HG03045 (cell line): ENCODE measurements around the gene EFTUD2.

Source experiments
- ATAC-seq: cut with Tn5 transposase; IDR thresholded peaks from one replicate; pipeline ENCODE4 v1.9.1; 2021; ENCODE audit warnings: mild to moderate bottlenecking, moderate library complexity; ENCODE audit not compliant: unreplicated experiment

Gene EFTUD2

DNA sequence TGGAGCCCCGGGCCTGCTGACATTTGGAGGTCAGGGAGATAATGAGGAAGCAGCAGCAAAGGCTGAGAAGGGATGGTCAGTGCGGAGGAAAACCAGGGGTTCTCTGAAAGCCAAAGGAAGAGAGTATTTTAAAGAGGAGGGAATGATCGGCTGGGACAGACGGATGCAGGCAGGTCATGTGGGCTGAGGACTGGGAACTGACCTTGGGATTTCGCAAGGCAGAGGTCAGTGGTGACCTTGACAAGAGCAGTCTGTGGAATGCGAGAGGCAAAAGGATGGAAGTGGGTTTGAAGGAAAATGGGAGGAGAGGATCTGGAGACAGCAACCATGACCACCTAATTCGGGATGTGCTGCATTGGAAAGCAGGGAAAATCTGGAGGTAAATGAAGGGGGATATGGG, 10.2 kb downstream of the EFTUD2 start:
- no peak for ATAC-seq

DNA sequence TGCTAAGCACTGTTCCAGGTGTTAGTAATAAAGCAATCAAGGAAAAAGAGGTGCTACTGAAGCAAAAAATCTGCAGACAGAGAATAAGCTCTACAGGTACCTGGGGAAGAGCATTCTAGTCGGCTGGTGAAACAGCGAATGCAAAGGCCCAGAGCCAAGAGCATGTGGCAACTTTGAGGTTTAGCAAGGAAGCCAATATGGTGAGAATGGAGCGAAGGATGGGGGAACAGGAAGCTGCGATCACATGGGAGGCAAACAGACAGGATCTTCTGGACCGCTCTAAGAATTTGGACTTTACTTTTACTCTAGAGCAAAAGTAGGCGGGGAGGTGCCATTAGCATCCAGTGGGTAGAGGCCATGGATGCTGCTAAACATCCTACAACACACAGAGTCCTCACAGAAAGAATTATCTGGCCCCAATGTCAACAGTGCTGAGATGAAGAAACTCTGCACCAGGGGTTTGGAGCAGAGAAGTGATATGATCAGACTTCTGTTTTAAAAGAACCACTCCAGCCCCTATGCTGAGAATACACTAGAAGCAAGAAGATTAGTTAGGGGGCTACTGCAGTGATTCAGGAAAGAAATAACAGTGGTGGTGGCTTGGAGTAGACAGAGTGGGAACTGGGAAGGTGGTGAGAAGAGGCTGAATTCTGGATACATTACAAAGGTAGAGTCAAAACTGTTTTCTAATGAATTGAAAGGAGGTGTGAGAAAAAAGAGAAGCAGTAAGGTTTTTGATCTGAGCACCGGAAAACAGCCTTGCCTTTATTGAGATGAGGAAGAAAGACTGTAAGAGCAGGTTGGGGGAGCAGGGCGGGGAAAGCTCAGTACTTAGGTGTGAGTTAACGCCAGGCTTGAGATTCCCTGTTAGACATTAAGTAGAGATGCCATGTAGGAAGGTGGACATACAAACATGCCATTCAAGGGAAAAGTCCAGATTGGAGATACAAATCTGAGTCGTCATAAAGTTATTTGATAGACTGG, 11.0 kb downstream of the EFTUD2 start:
- no peak for ATAC-seq

DNA sequence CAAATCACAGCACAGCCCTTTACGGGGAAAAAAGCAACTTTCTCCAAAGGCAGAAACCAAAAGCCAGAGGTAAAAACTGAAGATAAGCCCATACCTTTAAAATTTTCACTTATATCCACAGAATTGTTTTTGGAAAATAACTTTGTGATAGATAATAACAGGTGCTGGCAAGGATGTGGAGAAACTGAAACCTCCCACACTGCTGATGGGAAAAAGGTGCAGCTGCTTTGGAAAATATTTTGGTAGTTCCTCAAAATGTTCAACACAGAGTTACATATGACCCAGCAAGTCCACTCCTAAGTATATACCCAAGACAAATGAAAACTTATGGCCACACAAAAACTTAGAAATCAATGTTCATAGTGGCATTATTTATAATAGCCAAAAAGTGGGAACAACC, 12.2 kb downstream of the EFTUD2 start:
- ATAC-seq, result no peak

DNA sequence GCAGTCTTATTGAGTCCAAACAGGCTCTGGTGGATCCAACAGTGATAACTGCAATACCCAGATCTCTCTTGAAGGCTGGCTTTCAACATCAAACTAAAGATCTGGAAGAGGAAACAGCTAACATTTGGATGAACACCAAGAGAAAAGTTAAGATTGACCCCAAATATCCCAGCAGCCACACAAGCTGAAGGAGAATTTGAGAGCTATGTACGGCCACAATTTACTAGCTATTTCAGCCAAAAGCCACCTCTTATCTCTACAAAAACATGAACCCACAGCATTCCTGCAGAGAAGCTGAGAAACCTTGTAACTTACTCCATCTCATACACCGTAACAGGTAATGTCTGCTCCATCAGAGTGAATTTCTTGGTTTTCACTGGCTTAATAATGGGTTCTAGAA, 14.3 kb downstream of the EFTUD2 start:
- ATAC-seq, result no peak

DNA sequence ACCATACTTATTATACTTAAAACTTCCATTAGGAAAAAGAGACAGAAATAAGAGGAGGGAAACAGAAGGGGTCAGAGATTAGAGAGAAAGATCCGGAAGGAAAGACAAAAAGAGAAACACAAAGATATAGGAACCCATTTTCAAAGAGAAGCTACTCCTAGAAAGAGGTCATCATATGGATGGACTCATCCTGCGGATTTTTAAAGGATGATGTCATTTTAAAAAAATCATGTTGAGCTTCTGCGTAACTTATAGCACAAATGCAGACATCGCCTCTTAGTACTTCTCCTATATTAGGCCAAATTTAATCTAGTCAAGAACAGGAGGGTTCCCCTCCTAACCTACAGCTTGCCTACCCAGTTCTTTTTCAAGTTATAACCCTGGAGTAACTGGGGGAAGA, 18.1 kb downstream of the EFTUD2 start:
- ATAC-seq, result no peak

DNA sequence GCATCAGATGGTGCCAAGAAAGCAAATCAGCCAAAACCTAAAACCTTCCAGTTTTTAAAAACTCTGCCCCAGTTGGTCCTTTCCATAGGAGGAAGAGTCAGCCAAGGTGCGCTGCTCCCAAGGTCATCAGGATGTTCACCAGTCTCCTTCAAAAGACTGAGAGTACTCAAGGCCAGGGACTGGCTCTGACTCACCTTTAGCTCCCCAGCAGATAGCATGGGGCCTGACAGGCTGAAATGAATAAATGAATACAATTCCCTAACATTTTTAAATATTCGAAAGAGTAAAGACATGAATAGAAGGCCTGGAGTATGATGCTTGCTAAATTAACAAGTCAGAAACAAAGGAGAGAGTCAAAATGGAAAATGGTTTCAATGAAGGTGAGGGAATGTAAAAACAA, 19.2 kb downstream of the EFTUD2 start:
- ATAC-seq, result no peak

DNA sequence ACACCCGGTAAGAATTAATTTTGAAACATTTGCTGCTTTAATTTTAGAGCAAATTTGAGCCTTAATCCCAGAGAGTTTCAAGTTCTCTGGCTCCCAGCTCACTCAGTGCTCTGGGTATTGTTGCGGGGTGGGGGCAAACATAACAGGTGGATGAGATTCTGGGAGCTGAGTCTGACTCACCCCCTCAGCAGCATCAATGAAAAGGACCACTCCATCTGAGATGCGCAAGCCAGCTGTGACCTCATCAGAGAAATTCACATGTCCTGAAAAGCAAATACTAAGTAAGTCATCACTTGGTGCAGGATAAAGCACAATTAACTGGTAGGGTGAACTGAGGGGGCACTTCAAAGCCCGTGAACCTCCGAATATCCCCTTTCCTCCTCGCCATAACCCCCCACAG, 19.9 kb downstream of the EFTUD2 start:
- ATAC-seq, result no peak

DNA sequence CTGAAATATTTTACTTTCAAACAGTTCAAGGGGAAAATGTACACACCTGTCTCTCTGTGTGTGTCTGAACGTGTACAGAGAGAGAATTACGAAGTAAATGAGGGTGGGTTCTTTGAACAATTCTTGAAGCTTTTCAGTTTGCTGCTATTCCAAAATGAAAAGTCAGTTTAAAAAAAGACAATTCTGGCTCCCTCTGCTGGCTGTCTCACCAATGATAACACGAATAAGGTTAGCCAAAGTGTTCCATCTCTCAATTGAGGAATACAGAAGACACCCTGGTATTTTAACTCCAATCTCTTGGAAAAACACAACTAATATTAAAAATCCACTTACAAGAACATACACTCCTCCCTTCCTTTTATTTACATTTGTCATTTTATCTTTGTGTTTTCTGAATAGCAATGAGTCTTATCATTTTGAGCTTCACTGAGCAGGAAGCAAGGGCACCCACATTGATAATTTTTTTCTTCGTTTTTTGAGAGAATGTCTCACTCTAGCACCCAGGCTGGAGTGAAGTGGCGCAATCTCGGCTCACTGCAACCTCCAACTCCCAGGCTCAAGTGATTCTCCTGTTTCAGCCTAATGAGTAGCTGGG, 20.5 kb downstream of the EFTUD2 start:
- ATAC-seq, result no peak

DNA sequence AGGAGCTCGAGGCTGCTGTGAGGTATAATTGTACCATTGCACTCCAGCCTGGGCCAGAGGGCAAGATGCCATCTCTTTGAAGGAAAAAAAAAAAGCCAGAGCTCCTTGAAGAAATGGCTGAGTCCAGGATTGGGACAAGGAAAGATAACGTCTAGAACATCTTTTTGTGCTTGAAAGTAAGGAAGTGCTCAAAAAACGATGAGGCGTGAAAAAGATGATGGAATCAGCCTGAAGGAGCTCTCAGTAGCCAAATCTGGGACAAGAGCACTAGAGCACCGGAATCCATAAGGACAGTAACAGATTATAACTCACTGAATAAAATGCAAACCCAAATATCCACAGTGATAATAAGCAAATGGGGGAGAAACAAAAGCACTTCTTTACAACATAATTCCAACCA, 22.1 kb downstream of the EFTUD2 start:
- no peak for ATAC-seq

DNA sequence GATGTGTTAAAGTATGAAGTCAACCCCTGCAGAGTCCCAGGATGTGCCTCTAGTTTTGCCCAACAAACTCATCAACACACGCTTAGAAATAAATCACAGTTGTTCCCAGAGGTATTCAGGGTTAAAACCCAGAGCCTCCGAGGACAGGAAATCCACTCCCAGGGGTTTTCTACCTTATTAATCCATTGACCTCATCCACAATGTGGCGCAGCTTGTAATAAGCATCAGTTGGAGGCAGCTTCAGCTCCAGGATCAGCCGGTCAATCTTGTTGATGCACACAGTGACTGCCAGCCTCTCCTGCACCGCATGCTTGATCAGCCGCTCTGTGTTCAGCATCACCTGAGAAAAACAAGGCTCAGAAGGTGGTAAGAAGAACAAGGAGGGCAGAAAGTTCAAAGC, 23.5 kb downstream of the EFTUD2 start:
- ATAC-seq, result no peak

DNA sequence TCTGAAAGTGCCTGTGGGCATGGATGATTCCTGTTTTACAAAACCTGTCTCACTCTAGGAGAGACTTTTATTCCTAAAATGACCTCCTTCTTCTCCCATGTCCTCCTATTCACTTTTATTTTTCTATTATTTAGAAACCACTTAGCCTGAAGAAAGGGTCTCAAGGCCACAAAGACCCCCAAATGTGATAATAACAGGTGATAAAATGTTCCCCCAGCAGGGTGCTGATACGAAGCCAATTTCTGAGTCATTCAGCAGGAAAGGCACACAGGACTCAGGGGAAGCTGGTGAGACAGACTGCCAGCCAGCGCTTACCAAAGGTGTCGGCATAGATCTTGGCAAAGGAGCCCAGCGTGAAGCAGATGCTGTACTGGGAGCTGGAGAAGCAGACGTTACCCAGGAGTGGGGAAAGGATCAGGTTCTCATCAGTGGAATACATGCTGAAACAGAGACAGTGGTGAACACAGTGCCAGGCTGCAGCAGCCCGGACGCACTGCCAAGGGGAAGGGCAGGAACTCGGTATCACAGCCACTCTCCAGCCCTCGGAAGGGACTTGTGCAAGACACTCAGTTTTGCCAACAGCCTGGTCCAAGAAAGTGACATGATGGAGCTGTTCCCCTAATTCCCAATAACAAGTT, 27.0 kb downstream of the EFTUD2 start:
- no peak for ATAC-seq

DNA sequence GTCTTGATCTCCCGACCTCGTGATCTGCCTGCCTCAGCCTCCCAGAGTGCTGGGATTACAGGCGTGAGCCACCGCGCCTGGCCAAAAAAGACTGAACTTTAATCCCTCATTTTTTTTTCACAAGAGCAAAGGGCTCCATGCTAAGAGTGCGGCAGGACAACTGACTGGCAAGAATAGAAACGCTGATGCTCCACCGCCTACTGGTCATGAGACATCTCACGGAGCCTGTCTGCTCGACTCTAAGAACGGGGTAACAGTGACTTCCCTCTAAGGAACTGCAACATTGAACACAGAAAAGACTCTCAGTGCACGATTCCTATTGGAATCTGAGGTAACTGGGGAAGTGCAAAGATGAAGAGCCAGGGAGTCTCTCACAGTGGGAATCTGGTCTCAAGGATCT, 27.7 kb downstream of the EFTUD2 start:
- ATAC-seq, result no peak

DNA sequence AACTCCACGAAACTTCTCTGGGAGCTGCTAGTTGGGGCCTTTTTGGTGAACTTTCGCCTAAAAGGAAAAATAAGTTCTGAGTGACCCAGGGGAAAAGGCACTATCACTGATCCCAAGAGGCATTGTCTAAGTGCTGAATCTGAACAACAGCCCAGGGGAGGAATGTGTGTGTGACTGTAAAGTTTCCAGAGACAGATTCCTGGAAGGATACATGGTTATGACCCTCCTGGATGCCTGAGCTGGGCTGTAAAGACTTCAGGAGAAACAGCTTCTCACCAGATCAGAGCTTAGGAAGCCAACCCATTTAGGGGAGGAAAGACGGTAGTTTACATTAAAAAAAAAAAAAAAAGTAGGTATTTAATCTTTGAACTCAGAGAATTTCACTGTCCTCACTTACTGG, 31.4 kb downstream of the EFTUD2 start:
- ATAC-seq, result no peak

DNA sequence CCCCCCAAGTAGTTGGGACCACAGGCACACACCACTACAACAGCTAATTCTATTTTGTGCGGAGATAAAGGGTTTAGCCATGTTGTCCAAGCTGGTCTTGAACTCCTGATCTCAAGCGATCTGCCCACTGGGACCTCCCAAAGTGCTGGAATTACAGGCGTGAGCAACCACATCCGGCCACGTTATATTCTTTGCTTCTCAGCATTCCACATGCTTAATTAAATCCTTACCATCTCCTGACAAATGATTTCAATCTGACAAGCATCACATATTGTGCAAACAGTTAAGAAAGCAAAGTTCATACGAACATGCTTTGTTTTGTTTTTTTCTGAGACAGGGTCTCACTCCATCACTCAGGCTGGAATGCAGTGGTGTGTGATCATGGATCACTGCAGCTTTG, 33.3 kb downstream of the EFTUD2 start:
- ATAC-seq, result no peak

DNA sequence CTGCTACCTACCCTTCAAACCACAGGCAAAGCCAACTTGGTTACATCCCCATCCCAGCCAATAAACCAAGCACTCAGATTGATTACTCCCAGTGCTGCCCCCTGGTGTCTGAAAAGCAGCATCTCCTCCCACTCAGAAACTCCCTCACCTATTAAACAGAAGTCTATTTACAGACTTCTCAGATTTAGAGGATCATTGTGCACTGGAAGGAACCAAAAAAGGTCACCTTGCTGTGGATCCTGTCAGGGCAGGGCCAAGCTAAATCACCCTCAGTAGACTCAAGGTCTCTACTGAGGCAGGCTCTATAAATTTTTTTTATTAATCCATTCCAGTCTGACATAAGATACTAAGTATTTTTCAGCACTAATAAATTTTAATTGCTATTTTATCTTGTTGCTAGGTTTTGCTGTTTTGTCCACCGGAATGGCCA, 34.0 kb downstream of the EFTUD2 start:
- no peak for ATAC-seq

DNA sequence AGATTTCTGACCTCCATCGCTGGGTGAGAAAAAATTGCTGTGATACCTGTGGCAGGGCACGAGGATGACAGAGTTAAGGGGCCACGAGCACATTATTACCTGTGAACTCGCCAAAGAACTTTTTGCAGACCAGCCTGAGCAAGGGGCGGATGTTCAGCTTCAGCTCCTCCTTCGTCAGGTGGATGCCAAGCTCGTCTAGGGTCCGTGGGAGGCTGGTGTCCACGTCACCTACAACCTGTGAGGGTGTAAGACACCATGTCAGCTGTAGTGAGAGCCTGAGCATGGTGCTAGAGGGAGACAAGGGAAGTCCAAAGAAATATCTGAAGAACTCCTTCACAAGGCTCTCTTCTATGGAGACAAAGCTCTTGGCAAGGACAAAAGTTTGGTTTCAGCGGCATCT, 34.4 kb downstream of the EFTUD2 start:
- no peak for ATAC-seq

DNA sequence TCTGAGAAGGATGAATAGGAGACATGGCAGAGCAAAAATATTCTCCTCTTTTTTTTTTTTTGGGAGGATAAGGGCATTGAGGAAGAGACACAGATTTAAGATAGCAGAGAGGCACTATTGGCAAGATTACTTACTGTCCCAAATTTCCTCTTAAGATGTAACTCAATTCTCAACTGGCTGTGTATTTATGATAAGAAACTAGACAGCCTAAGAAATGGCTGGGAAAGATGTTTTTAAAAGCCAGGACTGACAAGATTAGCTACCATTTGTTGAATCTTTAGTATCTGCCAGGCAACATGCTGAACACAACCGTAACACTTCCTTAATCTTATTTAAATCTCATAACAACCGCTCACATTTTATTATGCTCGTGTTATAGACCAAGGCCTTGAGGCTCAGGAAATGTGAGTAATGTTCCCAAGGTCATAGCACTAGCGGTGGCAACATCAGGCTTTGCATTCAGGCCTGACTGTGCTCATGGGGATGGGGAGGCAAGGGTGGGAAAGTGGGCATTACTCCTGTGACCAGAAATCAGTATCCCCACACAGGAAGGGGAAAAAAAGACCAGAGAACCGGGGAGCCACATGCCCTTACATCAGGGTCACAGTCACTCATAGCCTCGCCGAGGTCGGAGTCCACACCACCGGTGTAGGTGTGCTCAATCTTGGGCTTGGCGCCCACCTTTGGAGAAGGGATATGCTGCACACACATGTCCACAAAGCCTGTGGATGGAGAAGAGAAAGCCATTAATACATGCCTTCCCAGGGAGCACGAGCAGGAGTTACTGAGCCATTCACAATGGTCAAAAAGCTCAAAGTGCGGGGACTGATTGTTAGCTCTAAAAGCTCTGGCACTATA, 36.0 kb downstream of the EFTUD2 start:
- no peak for ATAC-seq

DNA sequence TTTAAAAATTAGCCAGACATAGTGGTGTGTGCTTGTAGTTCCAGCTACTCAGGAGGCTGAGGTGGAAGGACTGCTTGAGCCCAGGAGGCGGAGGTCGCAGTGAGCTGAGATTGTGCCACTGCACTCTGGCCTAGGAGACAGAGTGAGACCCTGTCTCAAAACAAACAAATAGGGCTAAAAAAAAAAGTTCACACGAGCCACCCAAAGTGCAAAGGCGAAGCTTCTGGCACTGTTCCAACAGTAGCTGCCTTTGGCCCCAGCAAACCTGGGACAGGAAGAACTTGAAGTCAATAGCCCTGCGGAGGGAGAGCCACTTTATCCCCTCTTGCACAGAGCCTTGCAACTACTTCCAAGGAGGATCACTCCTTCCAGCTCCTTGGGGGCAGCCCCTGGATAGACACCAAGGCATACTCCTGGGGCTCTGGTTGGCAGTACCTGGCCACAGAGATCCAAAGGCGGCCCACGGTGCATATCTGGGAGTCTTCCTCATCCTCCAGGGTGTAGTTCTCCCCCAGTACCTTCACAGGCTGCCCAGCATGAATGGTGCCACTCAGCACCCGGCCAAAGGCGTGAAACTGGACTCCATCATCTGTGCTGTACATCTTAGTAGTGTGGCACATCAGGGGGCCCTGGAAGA, 36.8 kb downstream of the EFTUD2 start:
- no peak for ATAC-seq

DNA sequence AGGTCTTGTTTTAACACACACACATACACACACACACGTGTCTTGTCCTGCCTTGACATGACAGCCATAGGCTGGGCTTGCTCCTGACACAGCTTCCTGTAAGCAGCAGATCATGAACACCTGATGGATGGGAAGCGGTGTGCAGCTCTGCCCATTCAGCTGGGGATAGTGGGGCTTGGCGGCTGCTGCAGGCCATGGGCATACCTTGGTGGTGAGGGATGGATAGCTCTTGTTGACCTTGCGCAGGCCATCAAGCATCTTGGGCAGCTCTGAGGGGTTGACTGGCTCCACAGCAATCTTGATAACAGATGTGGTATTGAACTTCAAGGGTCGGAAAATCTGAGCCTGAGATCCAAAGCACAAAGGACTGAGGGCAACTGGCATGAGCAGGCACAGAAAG, 39.5 kb downstream of the EFTUD2 start:
- ATAC-seq, result no peak

DNA sequence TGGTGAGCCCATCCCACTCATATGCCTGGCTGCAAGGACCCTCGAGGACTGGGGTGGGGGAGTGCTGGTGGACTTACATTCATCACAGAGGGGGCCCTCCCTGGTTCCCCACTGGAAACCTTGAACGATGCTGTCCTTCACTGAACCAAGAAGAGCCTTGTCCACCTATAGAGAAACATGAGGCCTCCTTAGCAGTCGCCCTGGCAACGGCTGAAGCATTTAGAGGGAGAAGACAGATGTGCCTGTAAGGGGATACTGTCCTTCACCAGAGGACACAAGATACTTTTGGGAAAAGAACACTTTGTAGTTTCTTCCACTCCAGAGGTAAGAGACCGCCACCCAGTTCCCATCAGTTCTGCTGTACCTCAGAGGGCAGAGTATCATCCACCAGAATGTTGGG, 45.1 kb downstream of the EFTUD2 start:
- no peak for ATAC-seq

DNA sequence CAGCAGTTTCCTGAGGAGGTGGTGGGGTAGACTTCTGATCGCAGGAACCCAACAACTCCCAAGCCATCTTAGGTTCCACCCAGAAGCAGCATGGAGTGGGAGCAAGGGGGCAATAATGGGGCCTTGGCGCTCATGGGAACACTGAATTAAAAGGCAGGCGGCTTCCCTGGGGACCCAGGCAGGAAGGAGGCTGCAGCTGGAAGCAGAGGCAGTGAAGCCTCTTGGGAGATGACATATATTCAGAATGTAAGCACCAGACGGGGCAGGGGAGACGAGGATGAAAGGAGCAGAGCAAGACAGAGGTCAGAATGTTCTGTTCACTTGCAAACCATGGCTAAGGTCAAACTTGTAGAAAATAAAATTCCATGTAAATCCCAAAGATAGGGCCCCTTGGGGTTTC, 48.6 kb downstream of the EFTUD2 start:
- ATAC-seq, result no peak
